Measurements from ENCODE around the gene ITGB6. TPM values are rescaled to one million over a fixed set of nuclear protein-coding genes. Genes with fewer than 3 reads are reported as not detected.

Gene ITGB6
- total and polyA plus RNA-seq, 10 of the 15 experiments (the other 5 are each of a cell fraction or from before 2014, with no cell fraction given) = 0.04 TPM; not detected in 9

- TF ChIP-seq ZBED1 (IDR thresholded peaks at IDR 0.05; ENCODE audit: borderline replicate concordance) (no peak), YY1 (IDR thresholded peaks at IDR 0.05; ENCODE audit: low read depth, low read length) (no peak), ZNF622 (IDR thresholded peaks at IDR 0.05) (no peak), CBX5 (IDR thresholded peaks at IDR 0.05; ENCODE audit: low read depth) (no peak), TBL1XR1 (IDR thresholded peaks at IDR 0.05; ENCODE audit: low read depth, low read length) (no peak), RUNX3 (IDR thresholded peaks at IDR 0.05; ENCODE audit: low read length) (no peak), EGR1 (IDR thresholded peaks at IDR 0.05; ENCODE audit: borderline replicate concordance in 1 of 2, low read depth in 2 of 2, low read length in 2 of 2) (no peak), TARDBP (IDR thresholded peaks at IDR 0.05; ENCODE audit: borderline replicate concordance) (no peak), SIN3A (IDR thresholded peaks at IDR 0.05; ENCODE audit: low read depth, low read length) (no peak), FOS (IDR thresholded peaks at IDR 0.05; ENCODE audit: borderline replicate concordance, extremely low read depth, insufficient read length) (no peak), CUX1 (IDR thresholded peaks at IDR 0.05; ENCODE audit: insufficient replicate concordance, low read depth, low read length) (no peak)
- FAIRE-seq = no peak
- Histone ChIP-seq H2AFZ (ENCODE audit: control insufficient read depth, low read depth, low read length) (no peak overlapping the region), H4K20me1 (ENCODE audit: control insufficient read depth, insufficient read depth) (no peaks in the 10 kb centered on the region), H3K9ac (ENCODE audit: control insufficient read depth, insufficient read depth, low read length) (no peak overlapping the region), H3K79me2 (ENCODE audit: control insufficient read depth, insufficient read depth, low read length) (no peaks in the 10 kb centered on the region), H3K9me3 (replicated peaks; ENCODE audit: control insufficient read depth, insufficient read depth, low read length) (no peaks in the 10 kb centered on the region), H3K27ac (ENCODE audit: control insufficient read depth, insufficient read depth) (no peak overlapping the region), H3K4me2 (ENCODE audit: control insufficient read depth, insufficient read depth) (no peak overlapping the region), H3K4me1 (ENCODE audit: control insufficient read depth, insufficient read depth, low read length) (no peaks in the 10 kb centered on the region), H3K4me3 (no peak overlapping the region), H3K36me3 (ENCODE audit: control insufficient read depth in 2 of 2, insufficient read depth in 2 of 2, low read length in 1 of 2) (no peaks in the 10 kb centered on the region), H3K27me3 (replicated peaks in 1 of 2; ENCODE audit: control insufficient read depth in 2 of 2, insufficient read depth in 2 of 2, low read length in 1 of 2) (no peaks in the 10 kb centered on the region)
- ChIA-PET SMC1A (ENCODE audit: uncharacterized antibody, unreplicated experiment) (interaction anchor here (1.5 kb wide), 1 partner anchor 44 kb away, joined by 4 read pairs; no protein-coding TSS in a partner anchor), CTCF (no interaction called here), RAD21 (ENCODE audit: unreplicated experiment) (no interaction called here), POLR2A (no interaction called here)
- DNase-seq (ENCODE audit: low read depth, low spot score) = no peak
- ATAC-seq = no peak
- no TSS peak for BruUV-seq (replicated peaks)
- intact Hi-C loops (cut with micrococcal nuclease; ENCODE audit: unreplicated experiment) = loop anchor here (5.0 kb wide), 1 partner anchor 41 kb away; no protein-coding TSS in a partner anchor
- in situ Hi-C loops (cut with MboI) = no loop called here
- WGBS (ENCODE audit: insufficient coverage, insufficient replicate concordance, low lambda C conversion rate, missing lambda C conversion rate) = 0% methylated on average over 1 of the region's 1 CpG
Observed at GRCh38 chr2:160165996-160166395, 34.1 kb downstream of the ITGB6 start.

Measured in GM12878 (cell line).